ENCODE results near the gene ANKRD6.

GRCh38 chr6:89505847-89506246 is 72.9 kb downstream of the ANKRD6 start:
- no peak for TF ChIP-seq SP1 (IDR thresholded peaks at IDR 0.05)
- TF ChIP-seq ELF4 (IDR thresholded peaks at IDR 0.05) = no peak
- no peak for TF ChIP-seq FOXA1 (IDR thresholded peaks at IDR 0.05)
- no peak for TF ChIP-seq BHLHE40 (IDR thresholded peaks at IDR 0.05; ENCODE audit: borderline replicate concordance)
- TF ChIP-seq ZNF384 (IDR thresholded peaks at IDR 0.05) = no peak
- TF ChIP-seq SUZ12 (IDR thresholded peaks at IDR 0.05) = no peak
- no peak for TF ChIP-seq ARNT (IDR thresholded peaks at IDR 0.05)
- no peak for TF ChIP-seq L3MBTL2 (conservative IDR thresholded peaks at IDR 0.05)
- TF ChIP-seq PKNOX1 (IDR thresholded peaks at IDR 0.05) = no peak
- TF ChIP-seq FOXM1 (IDR thresholded peaks at IDR 0.05; ENCODE audit: borderline replicate concordance) = no peak
